NCI-H2081 (cell line): Measurements from ENCODE around the gene CPEB1.
"Not testable (repeated sequence)": the region's sequence is repeated elsewhere in the genome, so short reads cannot be mapped to it uniquely, and the experiment has no call there.

Experiments used
- DNase-seq, 2 experiments: peaks; one replicate each; lab custom pipeline; 2025; lab: John Stamatoyannopoulos, UW

Gene CPEB1

DNA sequence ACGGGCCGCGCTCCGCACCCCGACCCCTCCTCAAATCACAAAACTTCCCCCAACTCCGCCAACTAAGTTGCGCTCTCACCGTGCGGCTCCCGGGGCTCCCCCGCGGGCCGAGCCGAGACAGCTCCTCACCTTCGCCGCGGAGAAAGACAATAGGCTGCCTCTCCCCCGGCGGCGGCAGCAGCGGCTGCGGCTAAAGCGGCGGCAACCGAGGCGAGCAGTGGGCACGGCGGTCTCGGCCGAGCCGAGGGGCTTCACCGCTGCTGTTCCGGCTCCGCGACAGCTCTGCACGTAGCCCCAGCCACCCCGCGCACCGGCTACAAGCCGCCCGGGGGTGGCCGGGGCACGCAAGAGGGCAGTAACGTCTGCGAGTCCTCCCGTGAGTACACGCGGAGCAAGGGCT lies 133.6 kb downstream of the CPEB1 start:
- DNase-seq = not testable (repeated sequence)

DNA sequence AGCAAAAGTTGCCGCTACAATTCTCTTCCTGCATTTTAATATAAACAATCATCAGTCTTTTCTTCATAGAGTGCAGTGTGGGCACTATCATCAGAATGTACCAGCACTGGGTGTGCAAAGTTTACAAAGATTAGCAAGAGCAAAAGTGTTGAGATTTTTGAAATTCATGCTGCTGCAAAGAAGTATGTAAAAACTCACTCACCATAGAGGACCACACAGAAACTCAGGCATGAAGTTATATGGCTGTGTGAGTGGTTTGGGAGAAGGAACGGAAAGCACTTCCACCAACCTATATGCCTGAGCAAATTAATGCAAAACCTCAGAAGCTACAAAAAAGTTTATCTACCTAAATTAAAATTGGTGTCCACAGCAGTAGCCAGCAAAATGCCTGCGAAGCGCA lies 139.5 kb downstream of the CPEB1 start:
- DNase-seq = not testable (repeated sequence)

DNA sequence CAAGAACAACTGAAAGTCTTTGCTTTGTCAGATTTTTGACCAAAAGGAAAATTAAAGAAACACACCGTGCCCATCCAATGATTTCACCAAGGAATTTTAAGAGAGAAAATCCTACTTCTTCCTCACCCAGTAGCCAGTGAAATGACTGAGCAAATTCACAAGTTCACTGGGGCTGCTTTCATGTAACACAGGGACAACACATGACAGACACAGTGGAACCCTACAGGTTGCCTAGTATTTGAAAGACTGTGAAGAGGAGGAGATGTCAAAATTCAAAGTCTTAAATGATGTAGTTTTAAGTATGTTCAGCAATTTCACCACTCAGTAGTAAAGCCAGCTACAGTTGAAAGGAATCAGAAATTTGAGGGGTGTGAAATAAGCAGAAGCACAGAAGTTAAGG lies 140.1 kb downstream of the CPEB1 start:
- not testable (repeated sequence) for DNase-seq

- not testable (repeated sequence) for DNase-seq
Observed at GRCh38 chr15:82505842-82506241, 141.3 kb downstream of the CPEB1 start.

GRCh38 chr15:82504074-82504473 lies 143.1 kb downstream of the CPEB1 start:
- DNase-seq = not testable (repeated sequence)

GRCh38 chr15:82502700-82503339 lies 144.3 kb downstream of the CPEB1 start:
- DNase-seq = not testable (repeated sequence)

GRCh38 chr15:82500772-82501171 lies 146.4 kb downstream of the CPEB1 start:
- not testable (repeated sequence) for DNase-seq

DNA sequence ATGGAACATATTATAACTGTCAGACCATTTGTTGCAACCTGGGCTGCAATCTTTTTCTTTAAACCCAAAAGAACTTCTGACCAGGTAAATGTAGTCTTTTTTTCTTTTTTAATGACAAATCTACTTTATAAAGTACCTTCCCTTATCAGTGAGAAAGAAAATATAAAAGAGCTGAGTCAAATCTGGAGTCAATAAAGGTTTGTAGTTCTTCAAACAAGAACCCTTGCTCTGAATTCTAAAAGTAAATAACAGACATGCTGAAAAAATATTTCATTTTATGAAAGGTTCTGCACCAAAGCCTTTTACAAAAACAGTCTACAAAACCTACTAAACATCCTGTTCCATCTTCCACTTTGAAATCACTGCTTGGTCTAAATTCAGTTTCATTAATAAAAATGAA lies 149.2 kb downstream of the CPEB1 start:
- not testable (repeated sequence) for DNase-seq
